SK-N-SH treated with all-trans-retinoic acid at 6 μM for 48 hours (cell line): ENCODE results near the gene RREB1.

ENCODE experiments used
- ATAC-seq: fragments of 200-7000 bp; cut with Tn5 transposase; 3 replicates; pipeline ENCODE4 v1.9.1; 2020; ENCODE audit warnings: mild to moderate bottlenecking, moderate library complexity
- ARNTL ChIP-seq: fragments of 450-650 bp; formaldehyde crosslinking; IDR thresholded peaks from 2 replicates; pipeline ENCODE4 v1.5.0; 2020; ENCODE audit warnings: low read depth, mild to moderate bottlenecking, moderate library complexity, borderline replicate concordance
- BACH2 ChIP-seq: fragments of 250-450 bp; sonication (Bioruptor Pico); IDR thresholded peaks from 2 replicates; pipeline ENCODE4 v1.9.0; 2021; ENCODE audit warnings: mild to moderate bottlenecking, borderline replicate concordance
- CSDC2 ChIP-seq: fragments of 250-450 bp; sonication (Bioruptor Pico); IDR thresholded peaks from 2 replicates; pipeline ENCODE4 v1.5.0; 2020; ENCODE audit warnings: mild to moderate bottlenecking, moderate library complexity
- CSRNP3 ChIP-seq: fragments of 250-450 bp; sonication (Bioruptor Pico); IDR thresholded peaks from 2 replicates; pipeline ENCODE4 v1.5.1; 2021; ENCODE audit warnings: mild to moderate bottlenecking, moderate library complexity
- ESRRG ChIP-seq: fragments of 250-450 bp; sonication (Bioruptor Pico); IDR thresholded peaks from 2 replicates; pipeline ENCODE4 v1.6.1; 2021; ENCODE audit warnings: mild to moderate bottlenecking
- GLIS3 ChIP-seq: fragments of 250-450 bp; sonication (Bioruptor Pico); IDR thresholded peaks from 2 replicates; pipeline ENCODE4 v1.5.0; 2020; ENCODE audit warnings: mild to moderate bottlenecking, moderate library complexity
- ISL1 ChIP-seq: fragments of 250-450 bp; sonication (Bioruptor Pico); IDR thresholded peaks from 2 replicates; pipeline ENCODE4 v2.1.2; 2022; ENCODE audit warnings: mild to moderate bottlenecking, moderate library complexity
- OSR1 ChIP-seq: fragments of 250-450 bp; sonication (Bioruptor Pico); IDR thresholded peaks from 2 replicates; pipeline ENCODE4 v1.8.0; 2022; ENCODE audit warnings: moderate library complexity, mild to moderate bottlenecking, inconsistent platforms
- PATZ1 ChIP-seq: fragments of 250-450 bp; sonication (Bioruptor Pico); IDR thresholded peaks from 2 replicates; pipeline ENCODE4 v1.8.0; 2020; ENCODE audit warnings: mild to moderate bottlenecking, moderate library complexity, borderline replicate concordance
- POU6F1 ChIP-seq: fragments of 250-450 bp; sonication (Bioruptor Pico); IDR thresholded peaks from 2 replicates; pipeline ENCODE4 v1.8.0; 2021; ENCODE audit warnings: low read depth, mild to moderate bottlenecking, moderate library complexity, borderline replicate concordance
- PPARA ChIP-seq: fragments of 250-450 bp; sonication (Bioruptor Pico); IDR thresholded peaks from 2 replicates; pipeline ENCODE4 v1.5.0; 2020; ENCODE audit warnings: mild to moderate bottlenecking, borderline replicate concordance
- RARB ChIP-seq: fragments of 250-450 bp; sonication (Bioruptor Pico); IDR thresholded peaks from 2 replicates; pipeline ENCODE4 v1.8.0; 2021; ENCODE audit warnings: mild to moderate bottlenecking, moderate library complexity
- SNAI2 ChIP-seq: fragments of 250-450 bp; sonication (Bioruptor Pico); IDR thresholded peaks from 2 replicates; pipeline ENCODE4 v1.5.0; 2020; ENCODE audit warnings: mild to moderate bottlenecking, moderate library complexity
- TOX ChIP-seq: fragments of 250-450 bp; sonication (Bioruptor Pico); IDR thresholded peaks from 2 replicates; pipeline ENCODE4 v1.8.0; 2021; ENCODE audit warnings: mild to moderate bottlenecking, moderate library complexity, borderline replicate concordance
- TSHZ2 ChIP-seq: fragments of 250-450 bp; sonication (Bioruptor Pico); IDR thresholded peaks from 2 replicates; pipeline ENCODE4 v1.5.0; 2020; ENCODE audit warnings: mild to moderate bottlenecking, moderate library complexity
- ZFP3 ChIP-seq: fragments of 250-450 bp; sonication (Bioruptor Pico); IDR thresholded peaks from 2 replicates; pipeline ENCODE4 v1.5.0; 2020; ENCODE audit warnings: mild to moderate bottlenecking, moderate library complexity
- ZFP30 ChIP-seq: fragments of 450-650 bp; formaldehyde crosslinking; IDR thresholded peaks from 2 replicates; pipeline ENCODE4 v1.5.0; 2022; ENCODE audit warnings: mild to moderate bottlenecking, moderate library complexity
- ZNF565 ChIP-seq: fragments of 450-650 bp; formaldehyde crosslinking; conservative IDR thresholded peaks from 2 replicates; pipeline ENCODE4 v1.5.0; 2020; ENCODE audit warnings: low read depth, mild to moderate bottlenecking, moderate library complexity
- ZNF70 ChIP-seq: fragments of 450-650 bp; formaldehyde crosslinking; IDR thresholded peaks from 2 replicates; pipeline ENCODE4 v1.5.0; 2020; ENCODE audit warnings: mild to moderate bottlenecking, moderate library complexity
- ZNF8 ChIP-seq: fragments of 450-650 bp; formaldehyde crosslinking; IDR thresholded peaks from 2 replicates; pipeline ENCODE4 v1.5.0; 2020; ENCODE audit warnings: mild to moderate bottlenecking, moderate library complexity

The RREB1 gene

GRCh38 chr6:7060769-7061516, 46.8 kb upstream of the RREB1 start:
- no peak for ATAC-seq
- TF ChIP-seq ZFP30 (CRISPR knock-in tag) (no peak), TOX (CRISPR knock-in tag) (no peak), ESRRG (no peak), ZNF565 (CRISPR knock-in tag) (no peak), RARB (CRISPR knock-in tag) (no peak), PPARA (CRISPR knock-in tag) (no peak), ZFP3 (CRISPR knock-in tag) (no peak), BACH2 (no peak), PATZ1 (CRISPR knock-in tag) (no peak), POU6F1 (no peak), ZNF70 (no peak), ARNTL (CRISPR knock-in tag) (no peak), ISL1 (CRISPR knock-in tag) (no peak), CSDC2 (CRISPR knock-in tag) (no peak), CSRNP3 (no peak), SNAI2 (no peak), GLIS3 (CRISPR knock-in tag) (no peak)
- TF ChIP-seq, all 23 proteins: peak for 0

GRCh38 chr6:7062451-7063162, 45.2 kb upstream of the RREB1 start:
- no peak for ATAC-seq
- TF ChIP-seq RARB (CRISPR knock-in tag) (no peak), ZNF8 (no peak), OSR1 (CRISPR knock-in tag) (no peak), ARNTL (CRISPR knock-in tag) (no peak), PPARA (CRISPR knock-in tag) (no peak), SNAI2 (no peak), CSDC2 (CRISPR knock-in tag) (no peak), TOX (CRISPR knock-in tag) (no peak), CSRNP3 (no peak), BACH2 (no peak), GLIS3 (CRISPR knock-in tag) (no peak), POU6F1 (no peak), ZNF565 (CRISPR knock-in tag) (no peak), TSHZ2 (CRISPR knock-in tag) (no peak), PATZ1 (CRISPR knock-in tag) (no peak)
